Body of pancreas (tissue), 4 donors: ENCODE measurements around the gene PRMT3. TPM values are rescaled to one million over a fixed set of nuclear protein-coding genes. Genes with fewer than 3 reads are reported as not detected.

Source experiments
- ATAC-seq: fragments of 150-250 bp; one replicate; pipeline ENCODE4 v1.9.1; 2016
- DNase-seq, 4 donors: peaks; one replicate each; pipeline ENCODE4 v3.0.0-alpha.2; 2019
- H3K27ac ChIP-seq, 4 donors: fragments of 200-600 bp; sonication (generic); 1 replicate in 3 of 4; 2 replicates in 1 of 4; pipeline versions ENCODE4 v1.5.1 to v1.6.1; 2016 to 2019; ENCODE audit warnings: mild to moderate bottlenecking in 1 of 4, mixed read lengths in 1 of 4, moderate library complexity in 1 of 4
- H3K27me3 ChIP-seq, 2 donors: fragments of 200-600 bp; sonication (generic); one replicate each; pipeline ENCODE4 v1.6.0; 2016; ENCODE audit warnings: mild to moderate bottlenecking in 1 of 2
- H3K36me3 ChIP-seq, 2 donors: fragments of 200-600 bp; sonication (generic); replicated peaks in 1 of 2; 2 replicates each; pipeline ENCODE4 v1.5.1; 2016; ENCODE audit warnings: low read depth in 2 of 2; ENCODE audit not compliant: insufficient read depth in 1 of 2
- H3K4me1 ChIP-seq: fragments of 200-600 bp; sonication (generic); one replicate; pipeline ENCODE4 v1.6.0; 2016
- H3K4me3 ChIP-seq, 2 donors: fragments of 200-600 bp; sonication (generic); 1 replicate in 1 of 2; 2 replicates in 1 of 2; pipeline ENCODE4 v1.5.1; 2016 to 2019
- H3K9me3 ChIP-seq, 3 donors: fragments of 200-600 bp; sonication (generic); 1 replicate in 2 of 3; 2 replicates in 1 of 3; pipeline ENCODE4 v1.5.1; 2016
- POLR2A ChIP-seq, 3 donors: fragments of 450-650 bp; IDR thresholded peaks; one replicate each; pipeline ENCODE4 v1.6.1; 2016; ENCODE audit warnings: antibody characterized with exemption in 3 of 3, mild to moderate bottlenecking in 2 of 3
- WGBS, 2 donors: methylation state at CpG; one replicate each; pipeline ENCODE4 v1.1.5; 2017; 5-methylcytosine and 5-hydroxymethylcytosine counted together
- intact Hi-C: fragments of 100-400 bp; cut with DNase I; formaldehyde crosslinking; loops from one replicate; pipeline ENCODE4 v1.15.1; 2023
- total RNA-seq, 2 donors: library from RNA; depleted of rRNA; stranded (reverse); fragments of >200 nt; gene quantifications; one replicate each; pipeline ENCODE4 v1.1.0, GENCODE V29; 2016
- TF ChIP-seq, protein P1 (sequence below), 7 experiments: fragments of 450-650 bp in 4 of 7; fragments of 200-600 bp in 3 of 7; sonication (generic) in 3 of 7; IDR thresholded peaks; one replicate each; pipeline ENCODE4 v1.5.1; 2016 to 2019; ENCODE audit warnings: antibody characterized with exemption in 7 of 7

PRMT3 gene
- total RNA-seq, 2 donors from 2014 or later, result 15.6 to 20.4 TPM

DNA sequence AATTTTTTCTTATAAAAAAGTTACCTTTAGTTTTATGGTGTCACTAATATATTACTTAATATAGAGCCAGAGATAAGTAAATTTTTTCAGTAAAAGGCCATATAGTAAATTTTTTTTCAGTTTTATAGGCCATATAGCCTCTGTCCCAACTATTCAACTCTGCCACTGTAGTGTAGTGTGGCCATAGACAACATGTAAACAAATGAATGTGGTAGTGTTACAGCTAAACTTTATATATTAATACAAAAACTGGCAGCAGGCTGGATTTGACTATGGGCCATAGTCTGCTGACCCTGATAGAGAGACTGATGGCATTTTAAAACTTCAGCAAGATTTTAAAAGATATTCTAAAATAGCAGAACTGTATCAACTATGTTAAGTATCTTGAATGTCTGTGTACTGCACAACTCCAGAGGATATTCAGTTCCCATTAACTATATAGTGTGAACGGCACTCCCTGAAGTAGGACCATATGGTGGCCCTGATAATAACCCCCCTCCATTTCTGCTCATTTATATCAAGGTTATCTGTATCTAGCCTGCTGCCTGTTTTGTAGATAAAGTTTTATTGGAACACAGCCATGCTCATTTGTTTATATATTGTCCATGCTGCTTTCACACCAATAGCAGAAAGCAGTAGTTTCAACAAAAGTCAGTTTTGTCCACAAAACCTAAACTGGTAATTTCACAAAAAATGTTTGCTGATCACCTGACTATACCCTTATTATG is 71.6 kb downstream of the PRMT3 start:
- TF ChIP-seq, protein P1, sequence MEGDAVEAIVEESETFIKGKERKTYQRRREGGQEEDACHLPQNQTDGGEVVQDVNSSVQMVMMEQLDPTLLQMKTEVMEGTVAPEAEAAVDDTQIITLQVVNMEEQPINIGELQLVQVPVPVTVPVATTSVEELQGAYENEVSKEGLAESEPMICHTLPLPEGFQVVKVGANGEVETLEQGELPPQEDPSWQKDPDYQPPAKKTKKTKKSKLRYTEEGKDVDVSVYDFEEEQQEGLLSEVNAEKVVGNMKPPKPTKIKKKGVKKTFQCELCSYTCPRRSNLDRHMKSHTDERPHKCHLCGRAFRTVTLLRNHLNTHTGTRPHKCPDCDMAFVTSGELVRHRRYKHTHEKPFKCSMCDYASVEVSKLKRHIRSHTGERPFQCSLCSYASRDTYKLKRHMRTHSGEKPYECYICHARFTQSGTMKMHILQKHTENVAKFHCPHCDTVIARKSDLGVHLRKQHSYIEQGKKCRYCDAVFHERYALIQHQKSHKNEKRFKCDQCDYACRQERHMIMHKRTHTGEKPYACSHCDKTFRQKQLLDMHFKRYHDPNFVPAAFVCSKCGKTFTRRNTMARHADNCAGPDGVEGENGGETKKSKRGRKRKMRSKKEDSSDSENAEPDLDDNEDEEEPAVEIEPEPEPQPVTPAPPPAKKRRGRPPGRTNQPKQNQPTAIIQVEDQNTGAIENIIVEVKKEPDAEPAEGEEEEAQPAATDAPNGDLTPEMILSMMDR (IDR thresholded peaks at IDR 0.05), result no peak
- no peak for TF ChIP-seq POLR2A (IDR thresholded peaks at IDR 0.05)
- H3K27me3 ChIP-seq, result no peaks in the 10 kb centered on the region
- H3K4me1 ChIP-seq, result peaks cover 9% of the 10 kb centered on the region
- no peak overlapping the region for H3K27ac ChIP-seq
- H3K9me3 ChIP-seq, result no peaks in the 10 kb centered on the region
- no peak for ATAC-seq
- DNase-seq, result no peak
- WGBS, 2 donors, result 59 to 71% methylated on average over 1 of the region's 1 CpG
- no peak overlapping the region for H3K4me3 ChIP-seq
- intact Hi-C loops, result no loop called here
- no peaks in the 10 kb centered on the region for H3K36me3 ChIP-seq

DNA sequence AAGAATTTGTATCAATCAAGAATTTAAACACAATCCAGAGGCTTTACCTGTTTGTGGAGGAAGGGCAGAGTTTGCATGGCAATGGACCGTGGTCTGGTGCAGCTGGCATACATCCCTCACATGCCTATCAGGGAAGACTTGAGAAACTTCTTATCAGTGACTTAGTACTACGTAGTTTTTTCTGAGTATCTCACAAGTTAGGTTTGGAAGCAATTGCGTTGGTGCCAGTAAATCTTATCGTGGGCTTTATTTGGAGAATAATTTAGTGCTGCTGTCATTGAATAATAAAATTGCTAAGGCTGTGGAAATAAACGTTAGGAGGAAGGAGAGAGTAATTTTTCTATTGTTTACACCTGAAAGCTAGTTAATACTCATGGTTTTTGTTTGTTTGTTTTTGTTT is 72.3 kb downstream of the PRMT3 start:
- WGBS, 2 donors, result 23 to 29% methylated on average over 5 of the region's 5 CpGs
- peak; percentile 38 for ATAC-seq
- Histone ChIP-seq H3K4me3 (no peak overlapping the region), H3K27ac (no peak overlapping the region), H3K36me3 (no peaks in the 10 kb centered on the region), H3K27me3 (no peaks in the 10 kb centered on the region), H3K9me3 (no peaks in the 10 kb centered on the region), H3K4me1 (peaks cover 9% of the 10 kb centered on the region)
- no peak for TF ChIP-seq POLR2A (IDR thresholded peaks at IDR 0.05)
- TF ChIP-seq, protein P1 (IDR thresholded peaks at IDR 0.05), result no peak
- intact Hi-C loops, result no loop called here
- peak in 2 of 4 donors; percentile 12 to 32 for DNase-seq

DNA sequence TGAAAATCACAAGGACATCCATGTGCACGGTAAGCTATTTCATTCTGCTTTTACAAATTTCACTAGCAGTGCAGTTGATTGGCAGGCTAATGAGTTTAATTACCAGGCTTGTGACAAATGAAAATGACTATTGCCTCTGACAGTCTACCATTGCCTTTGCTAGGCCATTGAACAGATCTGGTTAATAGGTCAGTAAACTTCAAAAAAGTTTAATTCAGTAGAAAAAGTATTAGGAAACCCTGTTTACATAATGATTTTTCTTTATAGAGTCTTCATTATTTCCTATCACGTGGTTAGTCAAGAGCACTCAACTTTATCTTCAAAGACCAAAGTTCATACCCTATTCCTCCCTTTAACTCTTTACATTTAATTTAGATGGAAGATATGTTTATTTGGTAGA is 77.0 kb downstream of the PRMT3 start:
- Histone ChIP-seq H3K27me3 (no peaks in the 10 kb centered on the region), H3K27ac (no peak overlapping the region), H3K4me1 (peaks cover 5% of the 10 kb centered on the region), H3K36me3 (no peaks in the 10 kb centered on the region), H3K4me3 (no peak overlapping the region), H3K9me3 (no peaks in the 10 kb centered on the region)
- TF ChIP-seq, protein P1 (IDR thresholded peaks at IDR 0.05), result no peak
- no peak for TF ChIP-seq POLR2A (IDR thresholded peaks at IDR 0.05)
- ATAC-seq, result no peak
- no peak for DNase-seq
- intact Hi-C loops, result no loop called here
- 26 to 29% methylated on average over 2 of the region's 2 CpGs for WGBS, 2 donors

DNA sequence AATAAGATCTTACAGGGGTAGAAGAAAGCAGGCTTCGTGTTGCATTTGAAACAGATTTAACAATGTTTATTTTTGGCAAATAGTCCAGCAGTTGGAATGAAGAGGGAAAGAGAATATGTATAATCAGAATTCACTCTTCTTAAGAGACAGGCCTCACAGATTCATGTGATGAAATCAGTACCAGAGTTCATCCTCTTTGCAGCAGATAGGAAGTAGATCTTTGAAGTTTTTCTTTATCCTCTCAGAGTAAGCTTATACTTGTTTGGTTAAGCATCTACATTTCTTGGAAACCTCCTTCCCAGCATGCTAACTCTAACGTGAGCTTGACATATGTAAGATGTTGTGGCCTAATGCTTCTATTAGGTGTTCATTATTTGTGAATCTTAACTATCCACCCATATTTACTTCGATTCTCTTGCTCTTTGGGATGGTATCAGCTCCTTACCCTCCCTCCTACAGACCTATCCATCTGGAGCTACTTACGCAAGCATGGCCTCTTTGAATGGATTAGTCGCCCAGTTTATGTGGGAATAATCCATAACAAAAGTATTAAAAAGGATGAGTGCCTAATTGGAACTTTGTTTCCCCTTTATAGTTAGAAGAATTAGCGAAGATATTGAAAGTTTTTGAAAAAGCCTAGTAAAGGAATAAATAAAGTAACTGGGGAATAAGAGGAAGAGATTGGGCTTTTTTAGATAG is 80.1 kb downstream of the PRMT3 start:
- Histone ChIP-seq H3K9me3 (no peaks in the 10 kb centered on the region), H3K27me3 (no peaks in the 10 kb centered on the region), H3K4me3 (no peak overlapping the region), H3K27ac (no peak overlapping the region), H3K4me1 (no peaks in the 10 kb centered on the region), H3K36me3 (no peaks in the 10 kb centered on the region)
- intact Hi-C loops, result no loop called here
- WGBS, 2 donors, result 90 to 94% methylated on average over 6 of the region's 6 CpGs
- TF ChIP-seq POLR2A (IDR thresholded peaks at IDR 0.05), result no peak
- TF ChIP-seq, protein P1 (IDR thresholded peaks at IDR 0.05), result no peak
- ATAC-seq (no peak), DNase-seq (no peak)
